GM23338 (cell line): ENCODE data around the gene CAMP. TPM values are rescaled to one million over a fixed set of nuclear protein-coding genes. Genes with fewer than 3 reads are reported as not detected.

Experiments
- ATAC-seq: fragments of 200-7000 bp; cut with Tn5 transposase; 3 replicates; pipeline ENCODE4 v1.9.1; 2020
- DNase-seq: peaks from one replicate; pipeline ENCODE4 v3.0.0-alpha.2; 2015; ENCODE audit warnings: low spot score
- H2AFZ ChIP-seq: fragments of 200-600 bp; sonication (generic); 2 replicates; pipeline ENCODE4 v1.8.0; 2016; ENCODE audit warnings: antibody characterized with exemption, mild to moderate bottlenecking, moderate library complexity
- H3F3A ChIP-seq: fragments of 200-600 bp; sonication (generic); replicated peaks from 2 replicates; pipeline ENCODE4 v1.8.0; 2017; ENCODE audit warnings: antibody characterized with exemption, mixed run types, low read depth
- H3K27ac ChIP-seq: fragments of 200-600 bp; sonication (generic); 2 replicates; pipeline ENCODE4 v1.6.1; 2016; ENCODE audit warnings: low read depth
- H3K27me3 ChIP-seq: fragments of 200-600 bp; sonication (generic); 2 replicates; pipeline ENCODE4 v1.8.0; 2016; ENCODE audit warnings: mild to moderate bottlenecking, mixed run types, moderate library complexity; ENCODE audit not compliant: insufficient read depth
- H3K36me3 ChIP-seq: fragments of 200-600 bp; sonication (generic); 2 replicates; pipeline ENCODE4 v1.8.0; 2016; ENCODE audit warnings: mild to moderate bottlenecking; ENCODE audit not compliant: insufficient read depth
- H3K4me1 ChIP-seq: fragments of 200-600 bp; sonication (generic); 2 replicates; pipeline ENCODE4 v1.8.0; 2016; ENCODE audit warnings: mild to moderate bottlenecking, moderate library complexity; ENCODE audit not compliant: insufficient read depth
- H3K4me2 ChIP-seq: fragments of 200-600 bp; sonication (generic); 2 replicates; pipeline ENCODE4 v1.7.1; 2017; ENCODE audit warnings: mixed run types
- H3K4me3 ChIP-seq: fragments of 200-600 bp; sonication (generic); 2 replicates; pipeline ENCODE4 v1.6.1; 2016; ENCODE audit warnings: mixed run types
- H3K79me2 ChIP-seq: fragments of 200-600 bp; sonication (generic); replicated peaks from 2 replicates; pipeline ENCODE4 v1.8.0; 2017; ENCODE audit warnings: mild to moderate bottlenecking; ENCODE audit not compliant: insufficient read depth
- H3K9me2 ChIP-seq: fragments of 200-600 bp; sonication (generic); 2 replicates; pipeline ENCODE4 v1.8.0; 2017; ENCODE audit not compliant: insufficient read depth
- H4K20me1 ChIP-seq: fragments of 200-600 bp; sonication (generic); replicated peaks from 2 replicates; pipeline ENCODE4 v1.8.0; 2017; ENCODE audit warnings: mild to moderate bottlenecking; ENCODE audit not compliant: insufficient read depth
- H3K27ac Mint-ChIP-seq: 2 replicates; pipeline ENCODE4 v1.8.0; 2020; ENCODE audit warnings: inconsistent platforms, mild to moderate bottlenecking, moderate library complexity, mixed read lengths
- H3K27me3 Mint-ChIP-seq: 3 replicates; pipeline ENCODE4 v1.8.0; 2022; ENCODE audit warnings: low read depth, mild to moderate bottlenecking, moderate library complexity, mixed read lengths, inconsistent platforms; ENCODE audit not compliant: insufficient read depth, poor library complexity
- H3K36me3 Mint-ChIP-seq: 3 replicates; pipeline ENCODE4 v1.8.0; 2021; ENCODE audit warnings: low read depth, mild to moderate bottlenecking, inconsistent platforms, moderate library complexity, mixed read lengths
- H3K4me1 Mint-ChIP-seq: 3 replicates; pipeline ENCODE4 v1.8.0; 2020; ENCODE audit warnings: mild to moderate bottlenecking, inconsistent platforms, mixed read lengths
- H3K4me3 Mint-ChIP-seq: 3 replicates; pipeline ENCODE4 v1.8.0; 2021; ENCODE audit warnings: moderate library complexity, mild to moderate bottlenecking, inconsistent platforms, mixed read lengths
- H3K9me3 Mint-ChIP-seq: 3 replicates; pipeline ENCODE4 v1.8.0; 2020; ENCODE audit warnings: moderate library complexity, mild to moderate bottlenecking, inconsistent platforms, mixed read lengths
- CTCF ChIP-seq, 2 experiments: fragments of 200-600 bp in 1 of 2; sonication (generic) in 1 of 2; conservative IDR thresholded peaks; 2 replicates each; pipeline versions ENCODE4 v1.5.1 to v1.6.1; 2016 to 2017; ENCODE audit warnings: antibody characterized with exemption in 2 of 2, low read depth in 2 of 2, mild to moderate bottlenecking in 2 of 2, moderate library complexity in 1 of 2
- JUNB ChIP-seq: IDR thresholded peaks from one replicate; pipeline ENCODE4 v1.6.1; 2016; ENCODE audit warnings: antibody characterized with exemption; ENCODE audit not compliant: unreplicated experiment
- REST ChIP-seq: IDR thresholded peaks from one replicate; pipeline ENCODE4 v1.6.1; 2018; ENCODE audit warnings: antibody characterized with exemption; ENCODE audit not compliant: unreplicated experiment
- polyA plus RNA-seq: library from polyadenylated mRNA; unstranded; fragments of >200 nt; fragmentation: Nextera tagmentation; extraction: Ambion mirVana; gene quantifications from 2 replicates; pipeline ENCODE4 v1.2.1, GENCODE V29; 2016
- total RNA-seq: library from RNA; depleted of rRNA; stranded (reverse); fragments of >200 nt; shearing (Covaris generic); gene quantifications from 2 replicates; pipeline ENCODE4 v1.2.3, GENCODE V29; 2014

The CAMP gene
- total and polyA plus RNA-seq, 2 experiments from 2014 or later = not detected

GRCh38 chr3:48225587-48225986 lies 2.3 kb downstream of the CAMP start (continued):
- TF ChIP-seq CTCF (conservative IDR thresholded peaks at IDR 0.05; ENCODE audit: low read depth in 2 of 2) (no peak), REST (no peak)

GRCh38 chr3:48226939-48227338 lies 3.6 kb downstream of the CAMP start:
- Histone ChIP-seq H2AFZ (0 out of 2 replicates have a peak overlapping the region, but pooled peaks have one; percentile 32), H3K79me2 (no peaks in the 10 kb centered on the region), H3K4me1 (no peaks in the 10 kb centered on the region; the same call in 1 of the 2 replicates), H4K20me1 (no peaks in the 10 kb centered on the region), H3K4me2 (no peak overlapping the region), H3K27ac (no peak overlapping the region), H3K4me3 (no peak overlapping the region), H3K9me2 (no peaks in the 10 kb centered on the region), H3F3A (no peaks in the 10 kb centered on the region), H3K36me3 (no peaks in the 10 kb centered on the region), H3K27me3 (no peaks in the 10 kb centered on the region)
- peaks cover 3% of the 10 kb centered on the region; the same call in 2 of the 3 replicates for H3K4me1 Mint-ChIP-seq
- H3K27me3 Mint-ChIP-seq = peaks cover 11% of the 10 kb centered on the region
- no peak overlapping the region for H3K4me3 Mint-ChIP-seq
- ATAC-seq = no peak
- TF ChIP-seq REST = no peak
- TF ChIP-seq CTCF (conservative IDR thresholded peaks at IDR 0.05; ENCODE audit: low read depth in 2 of 2) = no peak
- TF ChIP-seq JUNB = no peak
- H3K27ac Mint-ChIP-seq = no peak overlapping the region
- H3K9me3 Mint-ChIP-seq = peaks cover 3% of the 10 kb centered on the region; the same call in 2 of the 3 replicates
- DNase-seq = no peak
- H3K36me3 Mint-ChIP-seq = no peaks in the 10 kb centered on the region; the same call in 2 of the 3 replicates
